SIG-M5 treated with dmso at 0.1 percent for 504 hours (cell line): Measurements from ENCODE around the gene OLFML1.

Source experiments
- DNase-seq: peaks from one replicate; lab custom pipeline; 2025; ENCODE audit not compliant: unreplicated experiment; lab: John Stamatoyannopoulos, UW

OLFML1 gene

DNA sequence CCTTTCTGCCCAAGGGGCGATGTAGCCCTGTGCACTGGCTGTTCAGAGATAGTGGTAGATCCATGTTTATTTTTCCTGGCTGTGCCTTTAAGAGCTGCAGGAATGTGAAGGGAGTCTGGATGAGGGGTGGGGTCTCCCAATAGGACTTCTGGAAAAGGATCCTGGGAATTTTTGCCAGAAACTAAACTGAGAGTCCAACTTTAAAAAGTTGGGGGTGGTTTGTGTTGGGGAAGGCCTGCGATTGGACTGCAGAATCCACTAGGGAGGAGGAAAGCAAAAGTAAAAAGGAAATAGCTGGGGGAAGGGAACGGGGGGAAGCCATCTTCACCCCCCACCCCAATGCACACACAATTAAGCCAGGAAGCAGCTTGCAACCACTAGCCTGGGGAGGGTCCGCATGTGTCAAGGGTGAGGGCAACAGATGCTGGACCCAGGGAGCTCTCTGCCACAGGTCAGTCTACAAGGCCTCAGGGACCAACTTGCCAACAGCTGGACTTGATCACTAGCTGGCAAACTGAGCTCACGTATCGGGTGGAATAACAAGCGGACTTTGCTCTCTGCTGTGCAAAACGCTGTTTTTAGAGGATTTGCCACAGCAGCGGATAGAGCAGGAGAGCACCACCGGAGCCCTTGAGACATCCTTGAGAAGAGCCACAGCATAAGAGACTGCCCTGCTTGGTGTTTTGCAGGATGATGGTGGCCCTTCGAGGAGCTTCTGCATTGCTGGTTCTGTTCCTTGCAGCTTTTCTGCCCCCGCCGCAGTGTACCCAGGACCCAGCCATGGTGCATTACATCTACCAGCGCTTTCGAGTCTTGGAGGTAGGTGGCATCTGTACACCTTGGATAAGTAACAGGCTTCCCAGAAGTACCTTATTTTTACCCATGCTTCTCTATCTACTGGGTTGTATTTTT, at the start of gene OLFML1:
Gene OLFML1 (plus strand): TSS at position 321 of the 912 bp plus-strand sequence. CDS start 370 bp downstream, at position 691.
- DNase-seq: no peak

DNA sequence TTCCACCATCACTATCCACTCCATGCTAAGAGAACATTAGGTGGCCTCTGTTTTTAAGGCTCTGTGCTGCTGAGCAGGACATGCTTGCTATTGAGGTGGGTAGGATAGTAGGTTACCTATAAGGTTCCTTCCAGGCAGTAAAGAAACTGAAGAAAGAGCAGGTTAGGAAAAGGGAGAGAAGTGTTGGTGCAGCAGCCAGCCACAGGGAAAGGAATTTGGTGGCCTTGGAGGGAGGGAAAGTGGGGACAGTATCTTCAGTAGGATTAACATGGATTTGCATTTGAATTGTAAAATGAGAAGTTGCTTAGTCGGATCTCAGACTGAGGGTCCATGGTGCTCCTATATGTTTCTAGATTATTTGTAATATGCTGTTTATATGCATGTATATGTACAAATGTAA, 49.2 kb upstream of the OLFML1 start:
- DNase-seq: no peak

- peak; percentile 72 for DNase-seq
Observed at GRCh38 chr11:7436657-7437056, 48.6 kb upstream of the OLFML1 start.

- DNase-seq: no peak
Observed at GRCh38 chr11:7437696-7438095, 47.6 kb upstream of the OLFML1 start.

DNA sequence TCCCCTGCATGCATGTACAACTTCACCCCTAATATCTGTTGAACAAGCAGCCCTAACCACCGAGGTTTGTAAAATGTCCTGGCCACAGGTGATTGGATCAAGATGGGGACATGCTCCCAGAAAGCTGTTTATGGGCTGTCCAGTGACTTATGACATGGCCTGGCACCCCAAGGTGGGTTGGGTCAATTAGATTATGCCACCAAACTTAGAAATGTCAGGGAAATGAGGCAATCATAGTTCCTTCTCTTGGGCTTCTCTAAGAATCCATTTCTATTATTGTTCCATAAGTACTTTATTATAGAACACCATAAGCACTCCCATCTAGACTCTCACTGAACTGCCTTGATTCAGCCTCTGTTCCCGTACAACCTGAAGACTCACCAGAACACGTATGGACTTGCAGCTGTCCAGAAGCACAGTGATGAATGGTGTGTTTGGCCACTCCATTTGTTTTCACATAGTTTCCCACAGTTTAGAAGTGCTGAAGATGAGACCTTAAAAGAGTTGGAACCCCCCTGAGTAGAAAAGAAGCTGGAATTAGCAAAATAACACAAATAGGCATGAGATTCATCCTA, 45.5 kb upstream of the OLFML1 start:
- no peak for DNase-seq

- DNase-seq: peak; percentile 52
Observed at GRCh38 chr11:7442588-7443215, 42.6 kb upstream of the OLFML1 start.

GRCh38 chr11:7444091-7444981, 41.0 kb upstream of the OLFML1 start:
- no peak for DNase-seq

GRCh38 chr11:7445564-7445963, 39.7 kb upstream of the OLFML1 start:
- DNase-seq: no peak

GRCh38 chr11:7448201-7448600, 37.1 kb upstream of the OLFML1 start:
- no peak for DNase-seq

GRCh38 chr11:7449211-7449840, 36.0 kb upstream of the OLFML1 start:
- peak; percentile 6 for DNase-seq

- no peak for DNase-seq
Observed at GRCh38 chr11:7449841-7450214, 35.5 kb upstream of the OLFML1 start.

- no peak for DNase-seq
Observed at GRCh38 chr11:7450836-7451235, 34.5 kb upstream of the OLFML1 start.

GRCh38 chr11:7451520-7451919, 33.8 kb upstream of the OLFML1 start:
- DNase-seq: no peak

GRCh38 chr11:7451952-7452494, 33.3 kb upstream of the OLFML1 start:
- DNase-seq: no peak

DNA sequence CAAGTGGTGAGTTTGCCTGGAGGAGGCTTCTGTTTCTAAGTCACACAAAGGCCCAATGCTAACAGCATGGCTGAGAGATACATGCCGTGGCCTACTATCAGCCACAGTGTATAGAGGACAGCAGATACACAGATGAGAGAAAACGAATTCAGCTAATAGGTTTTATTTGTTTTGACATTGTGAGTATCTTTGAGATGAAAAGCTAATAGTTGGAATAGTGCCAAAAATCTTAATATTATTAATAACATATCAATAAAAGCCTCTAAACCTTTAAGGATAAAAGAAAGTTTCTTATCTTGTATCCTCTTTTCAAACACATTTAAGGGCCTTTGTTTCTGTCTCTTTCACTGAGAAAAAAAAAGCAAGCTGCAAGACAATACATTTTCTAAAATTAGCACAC, 30.5 kb upstream of the OLFML1 start:
- no peak for DNase-seq

- no peak for DNase-seq
Observed at GRCh38 chr11:7457211-7457610, 28.1 kb upstream of the OLFML1 start.

DNA sequence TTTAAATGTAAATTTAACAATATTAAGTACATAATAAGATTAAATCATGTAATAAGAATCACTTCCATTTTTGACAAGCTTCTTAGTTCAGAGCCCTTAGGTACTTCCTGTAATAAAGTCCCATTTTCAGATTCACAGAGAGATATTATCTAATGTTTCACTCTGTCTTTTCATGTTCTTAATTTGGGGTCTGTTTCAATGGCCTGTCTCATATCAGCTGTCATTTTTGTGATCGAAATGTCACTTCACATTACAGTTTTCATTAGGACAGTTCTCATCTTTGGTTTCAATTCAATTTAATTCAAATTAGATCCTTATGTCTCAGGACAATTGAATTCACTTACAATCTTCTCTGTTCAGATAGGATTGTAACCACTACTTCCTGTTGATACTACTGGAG, 22.6 kb upstream of the OLFML1 start:
- DNase-seq: no peak

- no peak for DNase-seq
Observed at GRCh38 chr11:7467652-7468051, 17.7 kb upstream of the OLFML1 start.

DNA sequence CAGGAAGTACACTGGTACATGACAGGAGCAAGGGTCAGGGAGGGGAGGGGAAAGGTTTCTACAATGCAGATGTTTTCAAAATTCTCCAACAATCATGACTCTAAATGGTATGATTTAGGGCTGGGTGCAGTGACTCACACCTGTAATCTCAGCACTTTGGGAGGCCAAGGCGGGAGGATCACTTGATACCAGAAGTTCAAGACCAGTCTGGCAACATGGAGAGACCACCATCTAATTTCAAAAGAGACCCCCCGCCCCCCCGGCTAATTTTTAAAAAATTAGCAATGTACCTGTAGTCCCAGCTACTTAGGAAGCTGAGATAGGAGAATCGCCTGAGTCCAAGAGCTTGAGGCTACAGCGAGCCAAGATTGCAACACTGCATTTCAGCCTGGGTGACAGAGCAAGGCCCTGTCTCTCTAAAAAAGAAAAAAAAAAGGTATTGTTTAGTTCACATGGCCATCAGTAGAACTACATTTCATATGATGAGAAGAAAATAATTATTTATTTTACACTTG, 15.9 kb upstream of the OLFML1 start:
- DNase-seq: no peak

GRCh38 chr11:7471071-7471470, 14.2 kb upstream of the OLFML1 start:
- no peak for DNase-seq
